ENCODE measurements around the gene MYNN.
"Not testable (repeated sequence)": the region's sequence is repeated elsewhere in the genome, so short reads cannot be mapped to it uniquely, and the experiment has no call there.

Gene MYNN

GRCh38 chr3:169772897-169773816 is at the start of gene MYNN:
MYNN (plus strand) TSS chr3:169773396; CDS start chr3:169774296, 900 bp downstream.
- DNase-seq (ENCODE audit: low read depth) = peak; percentile 71

- DNase-seq (ENCODE audit: low read depth) = not testable (repeated sequence)
These were observed 41.3 kb upstream of the MYNN start for GRCh38 chr3:169731857-169732256.

GRCh38 chr3:169739067-169739466 is 34.1 kb upstream of the MYNN start:
- DNase-seq (ENCODE audit: low read depth) = no peak

GRCh38 chr3:169744366-169745054 is 28.7 kb upstream of the MYNN start:
- DNase-seq (ENCODE audit: low read depth) = no peak

GRCh38 chr3:169746924-169747323 is 26.3 kb upstream of the MYNN start:
- no peak for DNase-seq (ENCODE audit: low read depth)

- no peak for DNase-seq (ENCODE audit: low read depth)
These were observed 24.5 kb upstream of the MYNN start for GRCh38 chr3:169748670-169749069.

- DNase-seq (ENCODE audit: low read depth) = no peak
These were observed 22.5 kb upstream of the MYNN start for GRCh38 chr3:169750665-169751064.

GRCh38 chr3:169751875-169752274 is 21.3 kb upstream of the MYNN start:
- DNase-seq (ENCODE audit: low read depth) = no peak

GRCh38 chr3:169754711-169755110 is 18.5 kb upstream of the MYNN start:
- no peak for DNase-seq (ENCODE audit: low read depth)

- no peak for DNase-seq (ENCODE audit: low read depth)
These were observed 17.7 kb upstream of the MYNN start for GRCh38 chr3:169755488-169755887.

- no peak for DNase-seq (ENCODE audit: low read depth)
These were observed 14.7 kb upstream of the MYNN start for GRCh38 chr3:169758359-169758994.

GRCh38 chr3:169759256-169759655 is 13.9 kb upstream of the MYNN start:
- no peak for DNase-seq (ENCODE audit: low read depth)

GRCh38 chr3:169760479-169760878 is 12.7 kb upstream of the MYNN start:
- no peak for DNase-seq (ENCODE audit: low read depth)

- peak; percentile 42 for DNase-seq (ENCODE audit: low read depth)
These were observed 8.8 kb upstream of the MYNN start for GRCh38 chr3:169764312-169764881.

GRCh38 chr3:169764882-169765612 is 8.1 kb upstream of the MYNN start, which contains the start of gene TERC:
TERC (minus strand) TSS chr3:169765060.
- peak; percentile 74 for DNase-seq (ENCODE audit: low read depth)

GRCh38 chr3:169769287-169770181 is 3.7 kb upstream of the MYNN start, which contains the start of gene ACTRT3:
ACTRT3 (minus strand) TSS chr3:169769561; CDS start chr3:169769520, 41 bp downstream.
- peak; percentile 38 for DNase-seq (ENCODE audit: low read depth)

GRCh38 chr3:169771497-169772304 is 1.5 kb upstream of the MYNN start:
- DNase-seq (ENCODE audit: low read depth) = no peak

GRCh38 chr3:169772305-169772896 is 795 bp upstream of the MYNN start:
- no peak for DNase-seq (ENCODE audit: low read depth)

GRCh38 chr3:169774186-169774585 is 990 bp downstream of the MYNN start:
- DNase-seq (ENCODE audit: low read depth) = no peak

Measured in stimulated activated CD8-positive, alpha-beta memory T cell treated with anti-CD3 and anti-CD28 coated beads, Interleukin-15, amount 100 ng/mL, for 24 hours (primary cell).